ENCODE results near the gene TRMT1.

The TRMT1 gene

DNA sequence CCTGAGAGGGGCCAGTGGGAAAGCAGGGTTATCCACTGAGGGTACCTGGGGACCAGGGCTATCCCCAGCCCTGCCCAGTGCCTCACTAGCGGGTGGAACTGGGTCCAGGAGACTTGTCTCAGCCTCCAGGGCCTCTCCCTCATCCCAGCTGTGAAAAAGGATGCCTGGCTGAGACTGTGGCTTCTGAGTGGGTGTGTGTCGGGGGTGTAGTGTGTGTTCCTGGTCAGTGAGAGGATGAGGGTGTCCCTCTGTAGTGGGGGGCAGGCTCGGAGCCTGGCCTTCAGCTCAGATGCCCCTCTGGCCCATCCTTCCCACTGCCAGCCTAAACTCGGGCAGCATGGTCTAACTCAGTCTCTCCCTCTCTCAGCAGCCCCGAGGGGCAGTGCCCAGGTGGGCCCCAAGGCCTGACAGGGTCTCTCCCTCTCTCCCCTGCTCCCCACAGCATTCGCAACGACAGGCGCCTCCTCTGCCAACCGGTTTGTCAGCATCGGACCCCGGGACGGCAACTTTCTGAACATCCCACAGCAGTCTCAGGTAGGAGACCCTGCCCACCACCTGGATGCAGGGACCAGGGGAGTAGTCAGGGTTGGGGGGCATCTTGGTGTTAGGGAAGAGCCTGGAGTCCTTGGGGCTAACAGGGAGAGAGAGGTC lies 26.6 kb downstream of the TRMT1 start:
- DNase-seq = no peak

DNA sequence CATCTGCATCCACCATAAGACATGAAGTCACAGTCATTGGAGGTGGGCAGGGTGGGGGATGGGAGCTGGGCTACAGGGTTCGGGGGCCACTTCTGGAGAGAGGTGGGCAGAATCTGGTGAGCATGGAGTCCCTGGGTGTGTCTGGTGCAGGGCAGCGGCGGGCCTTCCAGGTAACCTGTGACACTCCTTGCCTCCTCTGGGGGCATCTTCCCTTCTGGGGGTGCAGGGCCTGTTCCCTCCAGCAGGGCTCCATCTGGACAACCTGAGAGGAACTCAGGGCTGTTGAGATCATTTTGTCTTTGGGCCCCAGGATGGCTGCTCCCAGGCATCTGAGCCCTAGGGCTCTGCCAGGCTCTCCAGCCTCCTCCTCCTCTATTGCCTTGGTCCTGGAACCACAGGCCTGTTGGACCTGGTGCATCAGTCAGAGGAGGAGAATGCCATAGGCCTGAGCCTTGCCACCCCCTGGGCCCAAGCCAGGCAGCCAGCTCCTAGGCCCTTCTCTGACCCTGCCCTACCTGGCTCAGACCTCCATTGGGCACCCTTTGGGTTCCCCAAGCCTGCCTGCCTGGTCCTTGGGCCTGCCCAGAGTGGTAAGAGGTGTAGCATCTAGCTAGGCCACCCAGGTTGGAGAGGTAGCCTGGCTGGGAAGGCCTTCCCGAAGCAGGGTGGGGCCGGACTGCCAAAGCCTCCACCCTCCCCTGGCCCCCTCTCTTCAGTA lies 27.2 kb downstream of the TRMT1 start:
- no peak for DNase-seq

DNA sequence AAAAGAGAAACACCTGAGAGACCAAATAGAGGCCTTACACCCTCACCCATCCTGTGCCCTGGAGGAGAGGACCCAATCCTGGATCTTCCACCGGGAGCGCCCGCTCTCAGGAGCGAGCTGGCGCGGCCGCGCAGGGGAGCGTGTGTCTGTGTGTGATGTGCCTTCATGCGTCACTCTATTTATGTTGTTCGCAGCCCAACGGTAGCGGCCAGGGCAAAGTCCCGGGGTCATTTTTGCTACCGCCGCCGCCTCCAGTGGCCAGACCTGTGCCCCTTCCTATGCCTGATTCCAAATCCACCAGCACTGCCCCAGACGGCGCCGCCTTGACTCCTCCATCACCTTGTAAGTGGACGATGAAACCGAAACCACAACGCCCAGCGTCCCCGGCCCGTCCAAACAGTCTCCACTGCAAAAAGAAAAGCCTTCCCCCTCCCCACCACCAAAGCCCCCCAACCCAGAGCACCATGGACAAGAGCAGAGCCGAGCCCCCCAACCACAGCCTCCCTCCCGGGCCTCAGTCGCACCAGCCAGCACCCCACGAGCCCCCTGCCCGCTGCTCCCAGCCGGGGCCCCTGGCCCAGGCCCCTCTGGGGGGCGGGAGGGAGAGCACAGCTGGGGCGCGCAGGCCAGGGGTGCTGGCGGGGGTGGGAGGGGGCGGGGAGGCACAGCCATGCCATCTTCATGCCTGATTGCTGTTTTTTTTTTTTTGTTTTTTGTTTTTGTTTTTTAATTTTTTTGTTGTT lies 28.6 kb downstream of the TRMT1 start:
- no peak for DNase-seq

DNA sequence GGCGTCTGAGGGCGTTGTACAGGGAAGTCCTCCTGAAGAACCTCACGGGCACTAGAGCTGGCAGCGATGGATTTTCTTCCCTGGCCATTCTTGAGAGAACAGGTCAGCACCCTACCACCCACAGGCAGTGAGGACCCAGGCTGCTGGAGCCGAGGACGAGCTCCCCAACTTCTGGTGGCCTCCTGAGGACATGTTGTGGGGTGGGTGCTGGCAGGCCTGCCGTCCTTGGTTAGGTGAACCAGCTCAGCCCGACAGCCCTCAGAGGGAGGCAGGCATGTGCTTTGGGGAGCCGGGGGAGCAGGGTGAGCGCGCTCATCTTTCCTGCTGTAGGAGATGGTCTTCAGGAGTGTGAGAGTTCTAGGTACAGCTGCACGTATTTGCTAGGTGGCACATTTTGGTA lies 29.2 kb downstream of the TRMT1 start:
- no peak for DNase-seq

DNA sequence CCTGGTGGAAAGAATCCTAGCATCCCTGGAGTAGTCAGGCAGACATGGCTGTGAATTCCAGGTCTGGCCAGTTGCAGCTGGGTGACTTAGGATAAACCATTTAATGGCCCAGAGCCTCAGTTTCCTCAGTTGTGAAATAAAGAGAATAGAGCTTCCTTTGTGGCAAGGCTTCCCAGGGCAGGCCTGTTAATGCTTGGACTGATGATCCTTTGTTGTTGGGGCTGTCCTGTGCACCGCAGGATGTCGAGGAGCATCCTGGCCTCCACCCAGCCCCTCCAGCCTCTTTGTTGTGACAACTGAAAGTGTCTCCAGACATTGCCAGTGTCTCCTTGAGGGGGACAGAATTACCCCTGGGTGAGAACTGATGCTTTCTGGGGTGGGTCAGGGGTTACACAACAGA lies 30.2 kb downstream of the TRMT1 start:
- no peak for DNase-seq

DNA sequence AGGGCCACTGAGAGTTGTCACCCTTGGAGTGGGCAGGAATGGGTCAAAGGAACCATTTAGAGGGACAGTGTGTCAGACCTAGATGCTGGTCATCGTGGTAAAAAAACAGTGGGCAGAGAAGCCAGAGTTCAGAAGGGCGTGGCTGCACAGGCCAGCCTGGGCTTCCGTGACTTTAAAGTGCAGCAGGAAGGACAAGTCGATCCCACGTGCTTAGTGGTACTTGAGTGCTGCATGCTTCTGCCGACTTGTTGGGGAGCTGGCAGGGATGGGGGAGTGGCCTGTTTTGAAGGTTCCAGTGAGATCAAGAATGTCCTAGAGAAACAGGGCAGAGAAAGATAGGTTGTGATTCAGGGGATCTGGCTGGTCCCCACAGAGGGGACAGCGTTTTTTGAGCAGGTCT lies 30.9 kb downstream of the TRMT1 start:
- DNase-seq = no peak

DNA sequence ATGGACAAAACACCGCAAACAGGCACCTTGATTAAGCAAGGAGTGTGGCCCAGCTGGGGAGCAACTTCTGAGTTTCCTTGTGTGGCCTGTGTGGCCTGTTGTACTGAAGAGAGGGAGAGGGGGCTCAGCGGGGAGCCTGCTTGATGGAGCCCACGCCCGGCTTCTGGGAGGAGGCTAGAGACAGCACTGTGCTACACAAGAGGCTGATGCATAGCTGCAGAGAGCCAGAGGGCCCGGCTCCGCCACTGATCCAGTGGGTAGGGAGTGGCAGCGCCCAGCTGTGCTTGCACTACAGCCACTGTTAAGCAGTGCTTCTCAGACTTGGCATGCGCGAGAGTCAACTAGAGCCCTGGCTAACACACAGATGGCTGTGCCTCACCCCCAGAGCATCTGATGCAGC lies 32.9 kb downstream of the TRMT1 start:
- DNase-seq = no peak

DNA sequence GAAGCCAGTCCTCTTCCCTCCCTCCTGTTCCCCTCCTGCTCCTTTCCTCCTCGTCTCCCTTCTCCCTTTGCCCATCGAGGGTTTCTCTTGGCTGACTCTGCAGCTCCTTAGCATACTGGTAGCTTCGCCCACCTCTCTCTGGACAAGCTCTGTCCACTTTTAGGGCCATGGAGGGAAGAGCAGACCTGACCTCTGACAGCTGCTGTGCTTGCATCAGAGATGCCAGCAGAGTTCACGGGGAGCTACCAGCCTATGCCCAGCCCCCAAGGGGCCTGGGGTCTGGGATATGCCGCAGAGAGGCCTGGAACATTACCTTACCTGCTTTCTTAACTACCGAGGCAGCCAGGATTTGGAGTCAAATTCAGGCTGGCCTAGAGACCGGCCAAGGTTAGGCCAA lies 33.5 kb downstream of the TRMT1 start:
- DNase-seq = no peak

DNA sequence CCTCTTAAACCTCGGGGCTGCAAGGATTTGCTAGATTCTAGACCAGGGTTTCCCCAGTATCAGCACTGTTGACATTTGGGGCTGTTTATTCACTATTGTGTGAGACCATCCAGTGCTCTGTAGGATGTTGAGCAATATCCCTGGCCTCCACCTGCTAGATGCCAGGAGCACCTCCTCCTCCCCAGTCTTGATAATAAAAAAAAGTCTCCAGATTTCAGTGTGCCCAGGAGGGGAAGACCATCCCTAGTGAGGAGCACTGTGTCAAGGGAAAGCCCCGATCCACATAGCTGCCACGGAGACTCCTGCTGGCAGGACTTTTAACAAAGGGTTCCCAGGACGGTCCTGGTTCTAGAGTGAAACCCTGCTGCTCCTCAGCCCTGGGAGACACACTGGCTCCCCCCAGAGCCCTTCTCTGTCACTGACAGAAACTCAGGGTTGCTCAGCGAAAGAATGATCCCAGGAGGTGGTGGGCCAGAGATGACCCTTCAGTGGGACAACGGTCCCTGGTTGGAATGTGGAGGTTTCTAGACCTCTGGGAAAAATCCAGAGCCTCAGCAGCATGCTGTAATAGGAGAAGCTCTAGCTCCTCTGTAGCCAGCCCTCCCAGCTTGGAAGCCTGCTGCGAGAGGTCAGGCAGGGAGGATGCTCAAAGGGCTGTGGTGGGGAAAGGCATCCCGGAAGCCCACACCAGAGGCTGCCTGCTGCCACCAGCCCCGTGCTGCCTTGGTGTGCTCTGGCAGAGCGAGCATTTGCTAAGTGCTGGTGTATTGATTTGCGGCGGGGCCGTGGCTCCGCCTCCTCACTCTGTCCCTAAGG lies 34.1 kb downstream of the TRMT1 start:
- no peak for DNase-seq

DNA sequence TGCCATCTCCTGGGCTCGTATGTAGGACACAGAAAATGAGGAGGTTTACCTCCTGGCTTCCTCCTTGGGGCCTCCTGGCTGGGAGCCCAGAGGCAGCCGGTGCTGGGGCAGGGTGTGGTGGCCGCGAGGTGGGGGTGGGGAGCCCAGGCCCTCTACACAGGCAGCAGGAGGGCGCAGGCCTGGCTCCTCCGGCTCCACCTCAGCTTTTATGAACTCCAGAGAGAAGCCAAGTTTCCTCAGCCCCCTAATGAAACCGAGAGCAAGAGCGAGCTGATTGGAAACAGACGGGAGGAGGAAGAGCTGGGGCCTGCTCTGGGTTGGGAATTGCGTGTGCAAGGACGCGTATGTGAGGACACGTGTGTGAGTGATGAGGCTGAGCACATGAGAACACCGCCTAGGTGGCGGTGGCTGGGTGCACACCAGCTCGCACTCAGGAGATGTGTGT lies 37.0 kb downstream of the TRMT1 start:
- DNase-seq = no peak

DNA sequence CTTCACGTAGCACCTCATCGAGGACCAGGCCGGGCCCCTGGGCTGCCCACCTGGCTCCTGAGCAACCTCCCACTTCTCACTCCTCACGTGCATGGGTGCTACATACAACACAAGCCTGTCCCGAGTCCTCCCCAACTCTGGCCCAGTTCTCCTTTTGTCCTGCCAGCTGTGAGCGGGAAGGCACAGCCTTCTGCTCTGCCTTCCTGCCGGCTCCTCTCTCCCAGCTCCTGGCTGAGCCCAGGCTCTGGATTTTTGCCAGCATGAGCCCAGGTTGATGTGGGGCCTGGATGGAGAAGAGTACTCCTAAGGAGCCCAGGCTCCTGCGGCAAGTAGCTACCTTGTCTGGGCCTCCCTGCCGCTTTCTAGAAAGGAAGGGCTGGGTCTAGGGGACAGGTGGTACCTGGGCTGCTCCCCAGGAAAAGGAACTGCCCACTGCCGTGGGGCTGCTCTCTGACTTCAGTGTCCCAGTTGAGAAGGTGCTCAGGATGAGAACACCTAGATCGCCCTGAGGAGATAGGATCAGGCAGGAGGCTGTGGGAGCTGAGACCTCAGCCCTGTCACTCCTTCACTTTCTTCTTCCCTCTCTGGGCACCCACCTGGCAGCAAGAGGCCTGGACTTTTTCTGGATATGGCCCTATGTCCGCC lies 37.5 kb downstream of the TRMT1 start:
- no peak for DNase-seq

DNA sequence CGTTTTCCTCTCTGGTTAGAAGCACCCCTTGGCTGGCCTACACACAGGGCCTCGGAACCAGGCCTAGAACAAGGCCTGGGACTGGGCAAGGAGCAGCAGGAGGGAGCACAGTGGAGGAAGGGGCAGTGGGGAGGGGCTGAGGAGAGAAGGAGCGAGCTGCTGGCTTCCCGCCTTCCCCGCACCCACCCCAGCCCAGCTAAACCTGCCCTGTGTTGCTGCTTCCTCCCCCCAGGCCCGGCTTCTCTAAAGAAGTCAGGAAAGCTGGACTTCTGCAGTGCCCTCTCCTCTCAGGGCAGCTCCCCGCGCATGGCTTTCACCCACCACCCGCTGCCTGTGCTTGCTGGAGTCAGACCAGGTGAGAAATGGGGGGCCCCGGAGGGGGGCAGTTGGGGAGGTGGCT lies 38.2 kb downstream of the TRMT1 start:
- no peak for DNase-seq

DNA sequence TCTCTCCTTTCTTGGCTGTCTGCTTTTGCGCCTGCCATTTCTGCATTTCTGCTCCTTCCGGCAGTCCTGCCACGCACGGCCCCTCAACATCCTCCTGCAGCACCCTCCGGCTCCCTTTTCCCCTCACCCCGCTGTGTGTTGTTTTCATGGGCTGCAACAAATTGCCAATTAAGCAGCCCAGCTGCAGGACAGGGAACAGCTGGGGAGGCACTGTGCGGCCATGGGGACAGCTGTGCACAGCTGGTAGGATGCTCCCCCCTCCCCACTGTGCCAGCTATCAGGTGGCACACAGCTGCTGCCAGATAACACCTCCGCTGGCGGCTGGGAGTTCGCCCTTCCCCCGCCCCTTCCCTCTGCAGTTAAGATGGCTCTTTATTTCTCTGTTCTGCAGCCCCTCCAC lies 39.3 kb downstream of the TRMT1 start:
- no peak for DNase-seq

DNA sequence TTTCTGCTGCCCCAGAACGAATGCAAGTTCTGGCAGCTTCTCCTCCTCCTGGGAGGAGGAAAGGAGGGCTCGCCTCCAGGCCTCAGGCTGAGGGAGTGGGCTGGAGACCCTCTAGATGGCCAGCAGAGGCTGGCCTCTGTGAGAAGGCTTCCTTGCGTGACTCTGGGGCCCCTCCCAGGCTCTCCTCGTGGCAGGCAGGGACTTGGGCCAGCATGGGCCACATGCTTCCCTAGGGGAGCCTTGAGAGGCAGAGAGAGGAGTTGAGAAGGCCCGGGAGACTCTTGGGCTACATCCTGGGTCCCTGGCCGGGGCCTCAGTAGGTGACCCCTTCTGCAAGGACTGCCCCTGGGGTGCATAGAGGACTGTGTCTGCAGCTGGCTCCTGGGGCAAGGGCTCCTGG lies 39.8 kb downstream of the TRMT1 start:
- DNase-seq = no peak

DNA sequence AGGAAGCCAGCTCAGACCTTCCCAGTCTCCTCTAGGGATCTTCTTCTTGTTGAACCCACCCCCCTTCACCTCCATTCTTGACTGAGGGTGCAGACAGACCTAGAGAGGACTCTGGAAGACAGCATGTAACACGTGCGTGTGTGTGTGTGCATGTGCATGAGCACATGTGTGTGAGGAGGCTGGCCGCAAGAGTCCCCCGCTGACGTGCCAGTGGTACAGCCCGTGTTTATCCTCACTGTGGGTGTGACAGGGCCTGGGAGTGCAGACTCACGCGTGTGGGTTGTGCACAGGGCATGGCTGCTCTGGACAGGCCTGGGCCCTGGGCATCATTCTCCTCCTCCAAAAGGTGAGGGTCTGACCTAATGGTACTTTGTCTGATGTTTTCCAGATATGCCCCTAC lies 40.2 kb downstream of the TRMT1 start:
- DNase-seq = no peak

DNA sequence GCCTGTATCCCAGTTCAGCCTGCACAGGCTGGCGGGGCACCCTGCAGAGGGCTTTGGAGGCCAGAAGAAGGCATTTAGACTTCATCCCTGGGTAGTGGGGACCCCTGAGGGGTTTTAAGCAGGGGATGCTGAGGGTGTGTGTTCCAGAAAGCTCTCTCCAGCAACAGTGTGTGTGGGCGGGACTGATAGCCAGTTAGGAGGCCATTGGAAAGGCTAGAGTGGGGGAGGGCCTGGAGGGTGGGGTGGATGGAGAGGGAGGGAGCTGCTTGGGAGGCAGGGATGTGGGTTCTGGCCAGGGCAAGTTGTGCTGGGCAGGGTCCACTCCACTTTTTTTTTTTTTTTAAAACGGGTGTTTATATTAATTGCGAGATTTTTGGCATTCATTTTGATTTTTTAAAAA lies 42.2 kb downstream of the TRMT1 start:
- DNase-seq = no peak

DNA sequence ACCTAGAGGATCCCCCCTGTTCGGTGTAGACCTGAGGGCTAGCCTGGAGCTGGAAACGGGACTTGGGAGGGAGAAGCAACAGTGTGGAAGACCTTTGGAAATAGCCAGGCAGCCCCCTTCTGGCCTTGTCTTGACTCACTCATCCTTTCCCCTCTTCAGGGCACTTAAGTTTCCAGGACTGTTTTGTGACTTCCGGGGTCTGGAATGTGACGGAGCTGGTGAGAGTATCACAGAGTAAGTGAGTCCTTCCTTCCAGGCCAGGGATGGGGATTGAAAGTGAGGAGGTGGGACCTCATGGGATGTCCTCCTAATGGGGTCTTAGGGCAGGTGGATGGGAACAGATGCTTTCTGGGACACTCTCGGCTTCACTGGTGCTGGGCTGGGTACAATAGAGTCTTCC lies 43.3 kb downstream of the TRMT1 start:
- DNase-seq = no peak

DNA sequence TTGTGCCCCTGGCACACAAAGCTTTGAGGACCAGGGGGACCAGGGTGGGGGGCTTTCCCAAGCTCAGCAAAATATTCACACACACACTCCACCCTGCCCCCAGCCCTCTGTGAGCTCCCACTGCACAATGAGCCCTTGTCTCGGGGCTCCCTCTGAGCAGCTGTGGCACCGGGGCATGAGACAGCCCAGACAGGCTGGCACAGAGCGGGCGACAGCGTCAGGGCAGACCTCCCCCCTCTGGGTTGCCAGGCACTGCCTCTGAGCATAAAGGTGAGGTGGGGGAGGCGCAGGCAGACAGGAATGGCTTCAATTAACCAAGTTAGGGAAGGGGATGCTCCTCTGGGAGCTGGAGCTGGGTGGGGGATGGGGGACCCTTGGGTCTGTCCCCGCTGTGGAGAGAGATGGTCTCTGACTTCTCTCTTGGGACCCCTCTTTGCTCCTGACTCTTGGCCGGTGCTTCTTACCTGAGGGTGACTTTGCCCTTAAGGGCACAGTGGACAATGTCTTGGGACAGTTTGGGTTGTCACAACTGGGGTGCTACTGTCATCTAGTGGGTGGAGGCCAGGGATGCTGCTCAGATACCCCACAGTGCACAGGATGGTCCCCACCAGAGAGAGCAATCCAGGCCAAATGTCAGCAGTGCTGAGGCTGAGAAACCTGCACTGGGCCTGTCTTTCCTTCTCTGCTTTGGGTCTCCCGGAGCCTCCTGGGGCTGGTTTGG lies 44.2 kb downstream of the TRMT1 start:
- no peak for DNase-seq

DNA sequence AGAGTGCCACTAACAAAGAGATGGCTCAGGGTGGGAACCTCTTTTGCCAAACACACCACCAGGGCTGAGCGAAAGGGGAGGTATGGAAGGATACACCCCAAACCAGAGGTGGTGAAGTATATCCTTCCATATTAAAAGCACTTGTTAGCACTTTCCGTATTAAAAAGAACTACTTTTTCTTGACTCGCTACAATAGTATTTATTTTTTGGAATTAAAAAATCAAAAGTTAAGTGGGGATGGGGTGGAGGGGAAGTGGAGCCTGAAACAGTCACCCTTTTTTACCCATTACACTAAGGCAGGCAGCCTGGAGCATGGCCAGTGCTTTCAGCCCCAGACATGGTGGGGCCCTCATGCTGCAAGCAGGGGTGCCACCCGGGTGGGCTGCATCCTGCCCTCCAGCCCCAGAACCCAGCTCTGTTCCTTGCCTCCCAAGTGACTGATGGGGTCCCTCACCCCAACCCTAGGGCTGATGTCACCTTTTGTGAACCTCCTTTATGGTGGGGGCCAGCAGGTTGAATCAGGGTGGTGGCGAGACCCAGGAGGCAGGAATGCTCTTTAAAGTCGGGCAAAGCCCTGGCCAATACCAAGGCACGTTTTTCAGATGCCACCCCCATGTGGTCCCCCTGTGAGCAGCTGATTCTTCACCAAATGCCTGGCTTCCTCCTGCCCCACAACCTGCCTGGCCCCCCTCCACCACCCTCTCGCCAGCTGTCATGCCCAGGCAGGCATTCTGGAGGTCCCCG lies 44.9 kb downstream of the TRMT1 start:
- DNase-seq = no peak

DNA sequence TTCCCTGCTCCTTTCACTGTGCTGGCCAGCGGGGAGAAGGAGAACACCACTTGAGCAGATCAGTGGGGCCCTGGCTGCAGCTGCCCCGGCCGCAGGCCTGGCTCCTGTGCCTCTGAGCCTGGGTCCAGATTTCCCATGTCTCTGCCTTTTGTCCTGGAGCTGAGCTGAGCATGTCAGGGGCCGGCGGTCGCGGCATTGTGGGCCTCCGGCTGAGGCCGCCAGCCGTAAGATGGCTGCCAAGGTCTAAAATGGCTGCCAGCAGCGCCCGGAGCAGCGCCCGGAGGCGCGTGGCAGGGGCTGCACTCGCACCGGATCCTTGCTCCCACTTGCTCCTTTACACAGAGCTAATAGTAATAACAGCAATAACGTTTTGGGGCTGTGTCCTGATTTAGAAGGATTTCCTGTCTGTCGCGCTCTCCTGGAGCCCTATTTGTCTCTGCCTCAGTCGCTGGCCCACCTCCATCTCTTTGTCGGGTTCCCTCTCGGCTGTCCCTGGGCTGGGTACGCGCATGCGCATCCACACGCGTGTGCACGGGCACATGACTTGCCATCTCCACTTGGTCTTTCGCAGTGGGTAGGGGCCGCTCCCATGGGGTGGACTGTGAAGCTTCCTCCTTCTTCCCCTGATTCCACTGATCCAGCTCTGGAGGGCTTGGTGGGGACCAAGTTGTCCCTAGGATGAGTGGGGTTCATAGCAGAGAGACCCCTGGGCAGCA lies 46.0 kb downstream of the TRMT1 start:
- no peak for DNase-seq

Data from activated CD4-positive, alpha-beta T cell treated with anti-CD3 and anti-CD28 coated beads for 4 hours (primary cell).